ENCODE measurements around the gene SPATA31C1. TPM values are rescaled to one million over a fixed set of nuclear protein-coding genes. Genes with fewer than 3 reads are reported as not detected.

Gene SPATA31C1
- polyA plus RNA-seq, 1 experiment = not detected

DNA sequence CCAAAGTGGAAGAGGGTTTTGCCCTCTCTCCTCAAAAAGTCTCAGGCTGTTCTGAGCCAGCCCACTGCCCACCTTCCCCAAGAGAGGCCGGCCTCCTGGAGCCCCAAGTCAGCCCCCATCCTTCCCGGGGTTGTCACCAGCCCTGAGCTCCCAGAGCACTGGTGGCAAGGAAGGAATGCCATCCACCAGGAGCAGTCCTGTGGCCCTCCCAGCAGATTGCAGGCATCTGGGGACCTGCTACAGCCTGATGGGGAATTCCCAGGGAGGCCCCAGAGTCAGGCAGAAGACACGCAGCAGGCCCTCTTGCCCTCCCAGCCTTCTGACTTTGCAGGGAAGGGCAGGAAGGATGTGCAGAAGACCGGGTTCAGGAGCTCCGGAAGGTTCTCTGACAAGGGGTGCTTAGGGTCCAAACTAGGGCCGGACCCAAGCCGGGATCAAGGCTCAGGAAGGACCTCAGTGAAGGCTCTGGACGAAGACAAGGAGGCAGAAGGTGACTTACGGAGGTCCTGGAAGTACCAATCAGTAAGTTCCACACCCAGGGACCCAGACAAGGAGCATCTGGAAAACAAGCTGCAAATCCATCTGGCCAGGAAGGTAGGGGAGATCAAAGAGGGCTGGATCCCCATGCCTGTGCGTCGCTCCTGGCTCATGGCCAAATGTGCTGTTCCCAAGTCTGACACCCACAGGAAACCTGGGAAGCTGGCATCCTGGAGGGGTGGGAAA lies 31.4 kb upstream of the SPATA31C1 start:
- Histone ChIP-seq H3K4me3 (ENCODE audit: low read depth, low read length) (no peak overlapping the region), H3K36me3 (ENCODE audit: control insufficient read depth, insufficient read depth, low read length) (no peaks in the 10 kb centered on the region), H3K27me3 (ENCODE audit: control insufficient read depth, insufficient read depth, low read length) (0 out of 2 replicates have a peak, but pooled peaks cover 3% of the 10 kb centered on the region)
- DNase-seq (ENCODE audit: low read depth) = no peak
- TF ChIP-seq, protein P1, sequence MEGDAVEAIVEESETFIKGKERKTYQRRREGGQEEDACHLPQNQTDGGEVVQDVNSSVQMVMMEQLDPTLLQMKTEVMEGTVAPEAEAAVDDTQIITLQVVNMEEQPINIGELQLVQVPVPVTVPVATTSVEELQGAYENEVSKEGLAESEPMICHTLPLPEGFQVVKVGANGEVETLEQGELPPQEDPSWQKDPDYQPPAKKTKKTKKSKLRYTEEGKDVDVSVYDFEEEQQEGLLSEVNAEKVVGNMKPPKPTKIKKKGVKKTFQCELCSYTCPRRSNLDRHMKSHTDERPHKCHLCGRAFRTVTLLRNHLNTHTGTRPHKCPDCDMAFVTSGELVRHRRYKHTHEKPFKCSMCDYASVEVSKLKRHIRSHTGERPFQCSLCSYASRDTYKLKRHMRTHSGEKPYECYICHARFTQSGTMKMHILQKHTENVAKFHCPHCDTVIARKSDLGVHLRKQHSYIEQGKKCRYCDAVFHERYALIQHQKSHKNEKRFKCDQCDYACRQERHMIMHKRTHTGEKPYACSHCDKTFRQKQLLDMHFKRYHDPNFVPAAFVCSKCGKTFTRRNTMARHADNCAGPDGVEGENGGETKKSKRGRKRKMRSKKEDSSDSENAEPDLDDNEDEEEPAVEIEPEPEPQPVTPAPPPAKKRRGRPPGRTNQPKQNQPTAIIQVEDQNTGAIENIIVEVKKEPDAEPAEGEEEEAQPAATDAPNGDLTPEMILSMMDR (IDR thresholded peaks at IDR 0.05; ENCODE audit: insufficient read depth, low read depth, low read length) = no peak
- CTCF ChIA-PET = interaction anchor here (1.3 kb wide), 1 partner anchor 8 kb away, joined by 3 read pairs; no protein-coding TSS in a partner anchor
- POLR2A ChIA-PET = no interaction called here

GRCh38 chr9:87886933-87887505 lies 30.7 kb upstream of the SPATA31C1 start:
- CTCF ChIA-PET = no interaction called here
- POLR2A ChIA-PET = no interaction called here
- TF ChIP-seq, protein P1 (IDR thresholded peaks at IDR 0.05; ENCODE audit: insufficient read depth, low read depth, low read length) = no peak
- Histone ChIP-seq H3K36me3 (ENCODE audit: control insufficient read depth, insufficient read depth, low read length) (no peaks in the 10 kb centered on the region), H3K4me3 (ENCODE audit: low read depth, low read length) (no peak overlapping the region), H3K27me3 (ENCODE audit: control insufficient read depth, insufficient read depth, low read length) (0 out of 2 replicates have a peak, but pooled peaks cover 3% of the 10 kb centered on the region)
- DNase-seq (ENCODE audit: low read depth) = no peak

- no peaks in the 10 kb centered on the region for H3K36me3 ChIP-seq (ENCODE audit: control insufficient read depth, insufficient read depth, low read length)
- no peak for DNase-seq (ENCODE audit: low read depth)
- 0 out of 2 replicates have a peak, but pooled peaks cover 3% of the 10 kb centered on the region for H3K27me3 ChIP-seq (ENCODE audit: control insufficient read depth, insufficient read depth, low read length)
- TF ChIP-seq, protein P1 (IDR thresholded peaks at IDR 0.05; ENCODE audit: insufficient read depth, low read depth, low read length) = no peak
- no peak overlapping the region for H3K4me3 ChIP-seq (ENCODE audit: low read depth, low read length)
- POLR2A ChIA-PET = no interaction called here
- CTCF ChIA-PET = interaction anchor here (1.0 to 1.3 kb wide), 2 partner anchors 9 to 203 kb away, joined by 3 read pairs; no protein-coding TSS in a partner anchor
These were observed 29.9 kb upstream of the SPATA31C1 start for GRCh38 chr9:87887661-87888480.

- ChIA-PET POLR2A (no interaction called here), CTCF (interaction anchor here (1.0 to 1.3 kb wide), 2 partner anchors 9 to 204 kb away, joined by 3 read pairs; no protein-coding TSS in a partner anchor)
These were observed 29.3 kb upstream of the SPATA31C1 start for GRCh38 chr9:87888501-87888900.

More at GRCh38 chr9:87888501-87888900, 29.3 kb upstream of the SPATA31C1 start:
- TF ChIP-seq, protein P1 (IDR thresholded peaks at IDR 0.05; ENCODE audit: insufficient read depth, low read depth, low read length) = no peak
- Histone ChIP-seq H3K4me3 (ENCODE audit: low read depth, low read length) (no peak overlapping the region), H3K27me3 (ENCODE audit: control insufficient read depth, insufficient read depth, low read length) (0 out of 2 replicates have a peak, but pooled peaks cover 3% of the 10 kb centered on the region), H3K36me3 (ENCODE audit: control insufficient read depth, insufficient read depth, low read length) (no peaks in the 10 kb centered on the region)
- no peak for DNase-seq (ENCODE audit: low read depth)

All from BJ (cell line).